ENCODE measurements around the gene CTSA. TPM values are rescaled to one million over a fixed set of nuclear protein-coding genes. Genes with fewer than 3 reads are reported as not detected.

Gene CTSA
- total and polyA plus RNA-seq, 2 of the 4 experiments (the other 2 are of a cell fraction), result 19.0 to 312 TPM

- no peak for ATAC-seq (ENCODE audit: low read depth)
- 0 out of 2 replicates have a peak overlapping the region, but pooled peaks have one; percentile 23 for H3K27ac ChIP-seq (ENCODE audit: insufficient read depth, low read length)
These were observed 24.7 kb upstream of the CTSA start for GRCh38 chr20:45866454-45866853.

More at GRCh38 chr20:45866454-45866853, 24.7 kb upstream of the CTSA start:
- dilution Hi-C loops (cut with HindIII; ENCODE audit: low sequenced_read_pairs, unreplicated experiment), result no loop called here
- H3K14ac ChIP-seq (replicated peaks; ENCODE audit: low read depth, low read length), result no peak overlapping the region
- H2AFZ ChIP-seq (replicated peaks; ENCODE audit: low read length, poor library complexity), result no peak overlapping the region
- no peak overlapping the region for H3K23ac ChIP-seq (ENCODE audit: low read depth, low read length)
- POLR2A ChIA-PET (ENCODE audit: unreplicated experiment), result no interaction called here
- H3K4ac ChIP-seq (ENCODE audit: low read depth, low read length), result peak overlapping the region; percentile 15; the same call in 1 of the 2 replicates
- no peak overlapping the region for H4K5ac ChIP-seq (ENCODE audit: low read depth, low read length)
- H2BK20ac ChIP-seq (ENCODE audit: low read depth, low read length), result peak overlapping the region; percentile 60; the same call in 1 of the 2 replicates
- DNase-seq, result no peak
- H2BK15ac ChIP-seq (ENCODE audit: low read depth, low read length), result peak overlapping the region; percentile 70; the same call in 2 of the 3 replicates
- in situ Hi-C loops (cut with MboI; ENCODE audit: low sequenced_read_pairs), result no loop called here
- WGBS, 2 experiments (ENCODE audit: extremely low coverage in 2 of 2, insufficient read length in 1 of 2), result 100% methylated on average over 1 of the region's 5 CpGs; no CpG with 5 or more reads in 1 of the 2 experiments
- no peak overlapping the region for H3K4me2 ChIP-seq (ENCODE audit: low read depth, low read length)
- no TSS peak for BruUV-seq (replicated peaks)
- H3K9me1 ChIP-seq (ENCODE audit: insufficient read depth, low read length), result no peaks in the 10 kb centered on the region; the same call in 1 of the 2 replicates
- 0 out of 2 replicates have a peak overlapping the region, but pooled peaks have one; percentile 9 for H4K91ac ChIP-seq (ENCODE audit: insufficient read depth, low read depth, low read length)
- no peak overlapping the region for H3K9ac ChIP-seq (ENCODE audit: low read depth, low read length)
- intact Hi-C loops (cut with micrococcal nuclease), result no loop called here
- no peak overlapping the region for H2BK5ac ChIP-seq (ENCODE audit: low read depth, low read length, poor library complexity, severe bottlenecking)
- H3K56ac ChIP-seq (ENCODE audit: extremely low read depth, insufficient read depth, low read length), result no peak overlapping the region
- H4K20me1 ChIP-seq (ENCODE audit: insufficient read depth, low read length), result no peaks in the 10 kb centered on the region; the same call in 1 of the 2 replicates
- H2BK120ac ChIP-seq (ENCODE audit: low read depth, low read length), result peak overlapping the region; percentile 27; the same call in 1 of the 2 replicates
- H3K4me1 ChIP-seq (ENCODE audit: control insufficient read depth, insufficient read depth, low read length), result 0 out of 2 replicates have a peak, but pooled peaks cover 3% of the 10 kb centered on the region
- no peaks in the 10 kb centered on the region for H3K36me3 ChIP-seq (ENCODE audit: control insufficient read depth, insufficient read depth, low read length)
- peaks cover 7 to 12% of the 10 kb centered on the region in 2 experiments for H3K79me1 ChIP-seq (ENCODE audit: low read depth in 1 of 2, low read length in 2 of 2)
- peak overlapping the region in 1 of 2 experiments; percentile 21; a peak in 1 of 4 replicates for H4K8ac ChIP-seq (ENCODE audit: low read depth in 2 of 2, low read length in 2 of 2)
- CTCF ChIA-PET, result no interaction called here
- no peaks in the 10 kb centered on the region for H3K9me3 ChIP-seq (ENCODE audit: control insufficient read depth, insufficient read depth, low read length)
- H3K27me3 ChIP-seq (ENCODE audit: control insufficient read depth, insufficient read depth, low read length), result no peaks in the 10 kb centered on the region
- no peak overlapping the region for H3K18ac ChIP-seq (ENCODE audit: low read depth, low read length)
- no peak overlapping the region for H2AK9ac ChIP-seq (replicated peaks; ENCODE audit: low read depth, low read length, poor library complexity)
- TF ChIP-seq MAZ (IDR thresholded peaks at IDR 0.05; ENCODE audit: borderline replicate concordance, low read depth, low read length), result no peak
- no peak for TF ChIP-seq POLR2A (IDR thresholded peaks at IDR 0.05; ENCODE audit: low read depth, low read length)
- no peak for TF ChIP-seq RAD21 (IDR thresholded peaks at IDR 0.05; ENCODE audit: low read length)
- TF ChIP-seq CHD1 (IDR thresholded peaks at IDR 0.05; ENCODE audit: low read depth, low read length), result no peak
- TF ChIP-seq USF2 (IDR thresholded peaks at IDR 0.05; ENCODE audit: low read depth, low read length), result no peak
- TF ChIP-seq RCOR1 (IDR thresholded peaks at IDR 0.05; ENCODE audit: insufficient replicate concordance, low read length), result no peak
- no peak for TF ChIP-seq ELK1 (IDR thresholded peaks at IDR 0.05; ENCODE audit: borderline replicate concordance, low read depth, low read length)
- no peak for TF ChIP-seq BHLHE40 (IDR thresholded peaks at IDR 0.05; ENCODE audit: low read depth, low read length)
- no peak for TF ChIP-seq MAFK (IDR thresholded peaks at IDR 0.05; ENCODE audit: low read depth, low read length)
- TF ChIP-seq CTCF (conservative IDR thresholded peaks at IDR 0.05; ENCODE audit: low read depth, low read length), result no peak
- no peak for TF ChIP-seq SMC3 (IDR thresholded peaks at IDR 0.05; ENCODE audit: low read depth, low read length)
- no peak for TF ChIP-seq FOS (IDR thresholded peaks at IDR 0.05; ENCODE audit: low read depth, low read length)
- no peak for TF ChIP-seq NFE2L2 (IDR thresholded peaks at IDR 0.05; ENCODE audit: low read depth, low read length)
- no peak for TF ChIP-seq RFX5 (IDR thresholded peaks at IDR 0.05; ENCODE audit: low read depth, low read length)
- TF ChIP-seq CEBPB (IDR thresholded peaks at IDR 0.05; ENCODE audit: low read depth, low read length), result no peak
- TF ChIP-seq MXI1 (IDR thresholded peaks at IDR 0.05; ENCODE audit: borderline replicate concordance, low read depth, low read length), result no peak
- no peak overlapping the region for H3K4me3 ChIP-seq (ENCODE audit: insufficient read depth, low read depth, low read length)
- H2AK5ac ChIP-seq (ENCODE audit: low read depth, low read length), result 0 out of 2 replicates have a peak overlapping the region, but pooled peaks have one; percentile 27
